ENCODE data around the gene ERI2. TPM values are rescaled to one million over a fixed set of nuclear protein-coding genes. Genes with fewer than 3 reads are reported as not detected.

ERI2 gene
- total and polyA plus RNA-seq, 2 of the 13 experiments (the other 11 are each of a cell fraction or from before 2014, with no cell fraction given): 17.4 to 41.3 TPM

- Histone ChIP-seq H3K4me2 (ENCODE audit: low read depth, low read length) (no peak overlapping the region), H3K4me1 (ENCODE audit: insufficient read depth, low read length) (peaks cover 12% of the 10 kb centered on the region), H3K27me3 (ENCODE audit: control insufficient read depth in 1 of 2, insufficient read depth in 2 of 2, low read length in 2 of 2) (no peaks in the 10 kb centered on the region), H3K79me2 (ENCODE audit: insufficient read depth, low read length) (no peaks in the 10 kb centered on the region), H3K36me3 (replicated peaks in 1 of 2; ENCODE audit: control insufficient read depth in 1 of 2, insufficient read depth in 2 of 2, low read length in 2 of 2) (peaks cover 10 to 30% of the 10 kb centered on the region in 2 experiments), H4K20me1 (ENCODE audit: insufficient read depth, low read length) (no peaks in the 10 kb centered on the region), H2AFZ (ENCODE audit: low read length) (no peak overlapping the region), H3K4me3 (replicated peaks in 1 of 3; ENCODE audit: insufficient read depth in 1 of 3, low read depth in 2 of 3, low read length in 3 of 3) (no peak overlapping the region), H3K27ac (ENCODE audit: extremely low read length, insufficient read depth, low read length) (no peak overlapping the region), H3K9ac (ENCODE audit: insufficient read depth, low read depth, low read length) (no peak overlapping the region), H3K9me3 (ENCODE audit: low read length) (no peaks in the 10 kb centered on the region)
- intact Hi-C loops (cut with micrococcal nuclease; ENCODE audit: unreplicated experiment): no loop called here
- DNase-seq (ENCODE audit: low spot score): no peak
- FAIRE-seq: no peak
- WGBS (ENCODE audit: low lambda C conversion rate): 52% methylated on average over 2 of the region's 2 CpGs
- POLR2A ChIA-PET: no interaction called here
- CTCF ChIA-PET (ENCODE audit: low intra/inter-chr PET ratio, low total read pairs): no interaction called here
- no peak for ATAC-seq
- TF ChIP-seq HNRNPH1 (optimal IDR thresholded peaks at IDR 0.05; ENCODE audit: low read depth, low read length) (no peak), TCF12 (IDR thresholded peaks at IDR 0.05) (no peak), TCF12 (CRISPR knock-in tag; IDR thresholded peaks at IDR 0.05) (no peak), JDP2 (CRISPR knock-in tag; IDR thresholded peaks at IDR 0.05; ENCODE audit: borderline replicate concordance) (no peak), KDM2A (CRISPR knock-in tag; IDR thresholded peaks at IDR 0.05; ENCODE audit: borderline replicate concordance, low read depth) (no peak), ERF (CRISPR knock-in tag; IDR thresholded peaks at IDR 0.05) (no peak)
- TF ChIP-seq, protein P1, sequence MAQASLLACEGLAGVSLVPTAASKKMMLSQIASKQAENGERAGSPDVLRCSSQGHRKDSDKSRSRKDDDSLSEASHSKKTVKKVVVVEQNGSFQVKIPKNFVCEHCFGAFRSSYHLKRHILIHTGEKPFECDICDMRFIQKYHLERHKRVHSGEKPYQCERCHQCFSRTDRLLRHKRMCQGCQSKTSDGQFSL (CRISPR knock-in tag; IDR thresholded peaks at IDR 0.05): no peak
- BruUV-seq (replicated peaks): no TSS peak
- in situ Hi-C loops (cut with HindIII; ENCODE audit: extremely low pct_ligation_motif_present, low pct_unique_long_range_greater_than_20kb): no loop called here
Observed at GRCh38 chr16:20847550-20847949, 41.3 kb upstream of the ERI2 start.

- POLR2A ChIA-PET: no interaction called here
- Histone ChIP-seq H3K27ac (ENCODE audit: extremely low read length, insufficient read depth, low read length) (no peak overlapping the region), H3K27me3 (ENCODE audit: control insufficient read depth in 1 of 2, insufficient read depth in 2 of 2, low read length in 2 of 2) (no peaks in the 10 kb centered on the region), H3K9me3 (ENCODE audit: low read length) (no peaks in the 10 kb centered on the region), H3K36me3 (replicated peaks in 1 of 2; ENCODE audit: control insufficient read depth in 1 of 2, insufficient read depth in 2 of 2, low read length in 2 of 2) (peaks cover 10 to 34% of the 10 kb centered on the region in 2 experiments), H2AFZ (ENCODE audit: low read length) (no peak overlapping the region), H3K4me2 (ENCODE audit: low read depth, low read length) (no peak overlapping the region), H3K79me2 (ENCODE audit: insufficient read depth, low read length) (no peaks in the 10 kb centered on the region), H3K4me3 (replicated peaks in 1 of 3; ENCODE audit: insufficient read depth in 1 of 3, low read depth in 2 of 3, low read length in 3 of 3) (no peak overlapping the region), H3K9ac (ENCODE audit: insufficient read depth, low read depth, low read length) (no peak overlapping the region), H3K4me1 (ENCODE audit: insufficient read depth, low read length) (peaks cover 7% of the 10 kb centered on the region), H4K20me1 (ENCODE audit: insufficient read depth, low read length) (no peaks in the 10 kb centered on the region)
- DNase-seq (ENCODE audit: low spot score) (no peak), ATAC-seq (no peak), FAIRE-seq (no peak)
- intact Hi-C loops (cut with micrococcal nuclease; ENCODE audit: unreplicated experiment) (no loop called here), in situ Hi-C loops (cut with HindIII; ENCODE audit: extremely low pct_ligation_motif_present, low pct_unique_long_range_greater_than_20kb) (no loop called here)
- no TSS peak for BruUV-seq (replicated peaks)
- CTCF ChIA-PET (ENCODE audit: low intra/inter-chr PET ratio, low total read pairs): no interaction called here
- TF ChIP-seq HES4 (CRISPR knock-in tag; IDR thresholded peaks at IDR 0.05; ENCODE audit: borderline replicate concordance): no peak
Observed at GRCh38 chr16:20846551-20846950, 40.3 kb upstream of the ERI2 start.

All from HepG2 (cell line).